Measurements from ENCODE around the gene H3-3A.

- TF ChIP-seq POLR2A (IDR thresholded peaks at IDR 0.05; ENCODE audit: low read length) (no peak), GATA1 (IDR thresholded peaks at IDR 0.05; ENCODE audit: low read depth, low read length) (no peak)
These were observed 2.8 kb upstream of the H3-3A start for GRCh38 chr1:226059709-226060108.

Data from erythroblast (primary cell).